Liver (tissue), 9 donors: Measurements from ENCODE around the gene SAMD4B. TPM values are rescaled to one million over a fixed set of nuclear protein-coding genes. Genes with fewer than 3 reads are reported as not detected.

Experiments
- DNase-seq: peaks from one replicate; pipeline ENCODE4 v3.0.0-alpha.2; 2017; ENCODE audit warnings: low spot score
- H3K27ac ChIP-seq, 2 donors: one replicate each; pipeline ENCODE4 v1.7.0; 2013; ENCODE audit warnings: inconsistent platforms in 2 of 2, low read length in 2 of 2, control low read depth in 1 of 2, low read depth in 1 of 2, mild to moderate bottlenecking in 1 of 2
- H3K27me3 ChIP-seq, 4 donors: one replicate each; pipeline versions ENCODE4 v1.6.1 to v1.7.0; 2013; ENCODE audit warnings: low read length in 3 of 4, inconsistent platforms in 1 of 4, mild to moderate bottlenecking in 1 of 4, moderate library complexity in 1 of 4; ENCODE audit not compliant: control insufficient read depth in 4 of 4, insufficient read depth in 4 of 4
- H3K36me3 ChIP-seq, 4 donors: one replicate each; pipeline versions ENCODE4 v1.6.1 to v1.7.0; 2013; ENCODE audit warnings: low read length in 3 of 4, mild to moderate bottlenecking in 3 of 4, low read depth in 1 of 4, moderate library complexity in 1 of 4; ENCODE audit not compliant: control insufficient read depth in 4 of 4, insufficient read depth in 3 of 4
- H3K4me1 ChIP-seq, 4 donors: one replicate each; pipeline versions ENCODE4 v1.6.1 to v1.7.0; 2013; ENCODE audit warnings: low read length in 3 of 4, mild to moderate bottlenecking in 3 of 4, moderate library complexity in 1 of 4; ENCODE audit not compliant: control insufficient read depth in 4 of 4, insufficient read depth in 4 of 4
- H3K4me3 ChIP-seq, 3 donors: one replicate each; pipeline versions ENCODE4 v1.6.1 to v1.7.0; 2013; ENCODE audit warnings: low read length in 3 of 3, control low read depth in 1 of 3, low read depth in 1 of 3, mild to moderate bottlenecking in 1 of 3
- H3K9ac ChIP-seq, 2 donors: one replicate each; pipeline ENCODE4 v1.7.0; 2013; ENCODE audit warnings: low read length in 2 of 2, mild to moderate bottlenecking in 2 of 2, moderate library complexity in 2 of 2, control low read depth in 1 of 2, low read depth in 1 of 2
- H3K9me3 ChIP-seq, 4 donors: one replicate each; pipeline versions ENCODE4 v1.6.1 to v1.7.0; 2013; ENCODE audit warnings: low read length in 3 of 4; ENCODE audit not compliant: control insufficient read depth in 4 of 4
- EGR1 ChIP-seq, 2 donors: IDR thresholded peaks; 2 replicates each; pipeline ENCODE4 v1.6.1; 2016 to 2018; ENCODE audit warnings: antibody characterized with exemption in 2 of 2, low read depth in 2 of 2
- FOXA1 ChIP-seq: IDR thresholded peaks from 2 replicates; pipeline ENCODE4 v1.6.1; 2016; ENCODE audit warnings: antibody characterized with exemption
- FOXA2 ChIP-seq: IDR thresholded peaks from 2 replicates; pipeline ENCODE4 v1.6.1; 2016; ENCODE audit warnings: antibody characterized with exemption
- GABPA ChIP-seq, 2 donors: IDR thresholded peaks in 1 of 2; conservative IDR thresholded peaks in 1 of 2; 2 replicates each; pipeline ENCODE4 v1.6.1; 2016; ENCODE audit warnings: antibody characterized with exemption in 2 of 2, mild to moderate bottlenecking in 1 of 2, moderate library complexity in 1 of 2
- HNF4A ChIP-seq, 2 donors: conservative IDR thresholded peaks; 2 replicates each; pipeline ENCODE4 v1.6.1; 2016; ENCODE audit warnings: antibody characterized with exemption in 2 of 2, mild to moderate bottlenecking in 2 of 2
- HNF4G ChIP-seq: IDR thresholded peaks from 2 replicates; pipeline ENCODE4 v1.6.1; 2016; ENCODE audit warnings: antibody characterized with exemption
- JUND ChIP-seq, 2 donors: IDR thresholded peaks; 2 replicates each; pipeline ENCODE4 v1.6.1; 2016; ENCODE audit warnings: antibody characterized with exemption in 2 of 2
- NR2F2 ChIP-seq: IDR thresholded peaks from 2 replicates; pipeline ENCODE4 v1.6.1; 2016; ENCODE audit warnings: antibody characterized with exemption
- RAD21 ChIP-seq, 2 donors: IDR thresholded peaks; 2 replicates each; pipeline ENCODE4 v1.6.1; 2016; ENCODE audit warnings: antibody characterized with exemption in 2 of 2, mild to moderate bottlenecking in 2 of 2
- RXRA ChIP-seq, 2 donors: IDR thresholded peaks; 2 replicates each; pipeline ENCODE4 v1.6.1; 2017 to 2018; ENCODE audit warnings: antibody characterized with exemption in 2 of 2, mild to moderate bottlenecking in 1 of 2
- SP1 ChIP-seq: IDR thresholded peaks from 2 replicates; pipeline ENCODE4 v1.6.1; 2018; ENCODE audit warnings: antibody characterized with exemption, mild to moderate bottlenecking
- TAF1 ChIP-seq: conservative IDR thresholded peaks from 2 replicates; pipeline ENCODE4 v1.6.1; 2016; ENCODE audit warnings: antibody characterized with exemption, mild to moderate bottlenecking
- YY1 ChIP-seq: IDR thresholded peaks from 2 replicates; pipeline ENCODE4 v1.6.1; 2016; ENCODE audit warnings: antibody characterized with exemption, mild to moderate bottlenecking
- WGBS: extraction: QIAGEN DNeasy Blood & Tissue Kit; methylation state at CpG from one replicate; pipeline ENCODE4 v1.1.7; 2013; 5-methylcytosine and 5-hydroxymethylcytosine counted together
- polyA plus RNA-seq, 2 donors: library from polyadenylated mRNA; stranded (reverse) in 1 of 2; unstranded in 1 of 2; fragments of 200-250 nt in 1 of 2; fragments of >200 nt in 1 of 2; fragmentation: Nextera tagmentation in 1 of 2; extraction: Ambion mirVana in 1 of 2; gene quantifications; one replicate each; pipeline versions ENCODE4 v1.2.1 to v1.2.3, GENCODE V29; 2013 to 2015
- total RNA-seq, 2 donors: library from RNA; depleted of rRNA; stranded (reverse); fragments of >200 nt; gene quantifications; one replicate each; pipeline ENCODE4 v1.2.3, GENCODE V29; 2014
- TF ChIP-seq, protein P1 (sequence below): IDR thresholded peaks from 2 replicates; pipeline ENCODE4 v1.6.1; 2016; ENCODE audit warnings: antibody characterized with exemption
- TF ChIP-seq, protein P2 (sequence below): IDR thresholded peaks from 2 replicates; pipeline ENCODE4 v1.6.1; 2016; ENCODE audit warnings: antibody characterized with exemption
- TF ChIP-seq, protein P3 (sequence below): IDR thresholded peaks from 2 replicates; pipeline ENCODE4 v1.6.1; 2016; ENCODE audit warnings: antibody characterized with exemption, mild to moderate bottlenecking
- TF ChIP-seq, protein P4 (sequence below): fragments of 150-350 bp; IDR thresholded peaks from 2 replicates; pipeline ENCODE4 v1.5.1; 2017; ENCODE audit warnings: improper control_type of control experiment, low read depth, low read length; ENCODE audit not compliant: missing input control
- TF ChIP-seq, protein P5 (sequence below): IDR thresholded peaks from 2 replicates; pipeline ENCODE4 v1.6.1; 2016; ENCODE audit warnings: antibody characterized with exemption
- donor health status: healthy.
- donor health status: healthy.
- donor health status: healthy.
- donor health status: healthy.
- donor health status: healthy.

The SAMD4B gene
- total and polyA plus RNA-seq, 4 donors = 17.3 to 39.4 (median 30.5) TPM

DNA sequence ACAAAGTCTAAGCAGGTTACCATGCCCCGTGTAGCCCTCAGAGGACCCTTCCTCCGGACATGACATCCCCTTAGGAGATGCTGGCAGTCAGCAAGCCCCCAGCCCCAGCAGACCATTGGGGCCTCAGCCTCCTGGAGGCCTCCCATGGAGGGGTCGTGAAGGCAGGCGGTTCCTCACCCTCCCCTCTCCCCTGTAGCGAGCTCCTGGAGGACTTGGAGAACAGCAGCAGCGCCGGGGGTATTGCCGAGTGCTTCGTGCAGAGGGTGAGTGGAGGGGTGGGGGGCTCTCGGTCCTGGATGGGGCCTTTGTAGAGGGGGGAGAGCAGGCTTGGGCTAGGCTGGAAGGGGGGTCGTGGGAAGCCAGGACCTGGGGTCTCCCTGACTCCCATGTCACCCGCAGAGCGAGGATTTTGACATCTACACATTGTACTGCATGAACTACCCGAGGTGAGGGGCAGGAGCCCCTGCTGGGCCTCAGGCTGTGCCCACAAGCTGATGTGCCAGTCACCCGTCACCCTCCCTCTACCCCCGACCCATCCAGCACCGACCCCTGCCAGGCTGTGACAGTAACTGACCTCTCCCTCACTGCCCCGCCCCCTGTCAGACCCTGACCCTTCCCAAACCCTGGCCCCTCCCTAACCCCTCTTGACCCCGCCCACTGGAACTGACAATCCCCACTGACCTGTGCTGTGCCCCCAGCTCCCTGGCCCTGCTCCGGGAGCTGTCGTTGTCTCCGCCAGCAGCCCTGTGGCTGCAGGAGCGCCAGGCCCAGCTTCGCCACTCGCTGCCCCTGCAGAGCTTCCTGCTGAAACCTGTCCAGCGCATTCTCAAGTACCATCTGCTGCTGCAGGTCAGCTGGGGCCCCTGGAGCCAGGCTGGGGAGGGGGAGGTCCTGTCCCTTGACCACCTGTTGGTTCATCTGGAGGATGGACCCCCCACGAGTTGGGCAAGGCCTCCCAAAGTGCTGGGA lies 74.2 kb downstream of the SAMD4B start:
- Histone ChIP-seq H3K27me3 (no peaks in the 10 kb centered on the region), H3K9ac (no peak overlapping the region), H3K9me3 (no peaks in the 10 kb centered on the region), H3K4me3 (no peak overlapping the region), H3K36me3 (peaks cover 0 to 2% (median 0%) of the 10 kb centered on the region in 4 donors), H3K4me1 (peaks cover 2 to 18% (median 5%) of the 10 kb centered on the region in 4 donors), H3K27ac (no peak overlapping the region)
- DNase-seq = no peak
- WGBS = 87% methylated on average over 27 of the region's 27 CpGs
- TF ChIP-seq FOXA1 (no peak), RXRA (IDR thresholded peaks at IDR 0.05) (no peak), SP1 (no peak)
- TF ChIP-seq, protein P1, sequence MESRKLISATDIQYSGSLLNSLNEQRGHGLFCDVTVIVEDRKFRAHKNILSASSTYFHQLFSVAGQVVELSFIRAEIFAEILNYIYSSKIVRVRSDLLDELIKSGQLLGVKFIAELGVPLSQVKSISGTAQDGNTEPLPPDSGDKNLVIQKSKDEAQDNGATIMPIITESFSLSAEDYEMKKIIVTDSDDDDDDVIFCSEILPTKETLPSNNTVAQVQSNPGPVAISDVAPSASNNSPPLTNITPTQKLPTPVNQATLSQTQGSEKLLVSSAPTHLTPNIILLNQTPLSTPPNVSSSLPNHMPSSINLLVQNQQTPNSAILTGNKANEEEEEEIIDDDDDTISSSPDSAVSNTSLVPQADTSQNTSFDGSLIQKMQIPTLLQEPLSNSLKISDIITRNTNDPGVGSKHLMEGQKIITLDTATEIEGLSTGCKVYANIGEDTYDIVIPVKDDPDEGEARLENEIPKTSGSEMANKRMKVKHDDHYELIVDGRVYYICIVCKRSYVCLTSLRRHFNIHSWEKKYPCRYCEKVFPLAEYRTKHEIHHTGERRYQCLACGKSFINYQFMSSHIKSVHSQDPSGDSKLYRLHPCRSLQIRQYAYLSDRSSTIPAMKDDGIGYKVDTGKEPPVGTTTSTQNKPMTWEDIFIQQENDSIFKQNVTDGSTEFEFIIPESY = no peak

DNA sequence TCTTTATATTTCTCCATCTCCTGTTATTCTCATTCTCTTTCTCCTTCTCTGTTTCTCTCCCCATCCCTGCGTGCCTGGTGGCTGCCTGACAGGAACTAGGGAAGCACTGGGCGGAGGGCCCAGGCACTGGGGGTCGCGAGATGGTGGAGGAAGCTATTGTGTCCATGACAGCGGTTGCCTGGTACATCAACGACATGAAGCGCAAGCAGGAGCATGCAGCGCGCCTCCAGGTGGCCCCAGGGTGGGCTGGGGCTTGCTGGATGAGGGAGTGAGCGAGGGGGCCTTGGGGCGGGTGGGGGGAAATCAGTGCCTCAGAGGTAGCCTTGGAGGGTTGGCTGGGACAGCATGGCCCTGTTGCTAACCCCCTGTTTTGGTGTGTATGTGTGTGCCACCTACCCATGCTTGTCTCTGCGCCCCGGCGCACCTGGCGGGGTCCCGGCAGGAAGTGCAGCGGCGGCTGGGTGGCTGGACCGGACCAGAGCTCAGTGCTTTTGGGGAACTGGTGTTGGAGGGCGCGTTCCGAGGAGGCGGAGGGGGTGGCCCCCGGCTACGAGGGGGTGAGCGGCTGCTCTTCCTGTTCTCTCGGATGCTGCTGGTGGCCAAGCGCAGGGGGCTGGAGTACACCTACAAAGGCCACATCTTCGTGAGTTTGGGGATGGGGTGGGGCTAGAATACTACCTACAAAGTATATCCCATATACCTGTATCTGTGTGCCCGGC lies 75.4 kb downstream of the SAMD4B start:
- H3K36me3 ChIP-seq = peaks cover 0 to 2% (median 0%) of the 10 kb centered on the region in 4 donors
- no peaks in the 10 kb centered on the region for H3K9me3 ChIP-seq
- TF ChIP-seq EGR1 (IDR thresholded peaks at IDR 0.05; ENCODE audit: low read depth in 2 of 2) (no peak), FOXA1 (no peak), TAF1 (no peak), JUND (IDR thresholded peaks at IDR 0.05) (no peak), FOXA2 (no peak), RXRA (IDR thresholded peaks at IDR 0.05) (no peak), HNF4A (conservative IDR thresholded peaks at IDR 0.05) (no peak), HNF4G (no peak), YY1 (no peak), RAD21 (IDR thresholded peaks at IDR 0.05) (no peak), SP1 (no peak), NR2F2 (no peak), GABPA (IDR thresholded peaks at IDR 0.05 in 1 of 2, conservative IDR thresholded peaks at IDR 0.05 in 1 of 2) (no peak)
- TF ChIP-seq, protein P2, sequence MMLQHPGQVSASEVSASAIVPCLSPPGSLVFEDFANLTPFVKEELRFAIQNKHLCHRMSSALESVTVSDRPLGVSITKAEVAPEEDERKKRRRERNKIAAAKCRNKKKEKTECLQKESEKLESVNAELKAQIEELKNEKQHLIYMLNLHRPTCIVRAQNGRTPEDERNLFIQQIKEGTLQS = no peak
- TF ChIP-seq, protein P1 = no peak
- TF ChIP-seq, protein P3, sequence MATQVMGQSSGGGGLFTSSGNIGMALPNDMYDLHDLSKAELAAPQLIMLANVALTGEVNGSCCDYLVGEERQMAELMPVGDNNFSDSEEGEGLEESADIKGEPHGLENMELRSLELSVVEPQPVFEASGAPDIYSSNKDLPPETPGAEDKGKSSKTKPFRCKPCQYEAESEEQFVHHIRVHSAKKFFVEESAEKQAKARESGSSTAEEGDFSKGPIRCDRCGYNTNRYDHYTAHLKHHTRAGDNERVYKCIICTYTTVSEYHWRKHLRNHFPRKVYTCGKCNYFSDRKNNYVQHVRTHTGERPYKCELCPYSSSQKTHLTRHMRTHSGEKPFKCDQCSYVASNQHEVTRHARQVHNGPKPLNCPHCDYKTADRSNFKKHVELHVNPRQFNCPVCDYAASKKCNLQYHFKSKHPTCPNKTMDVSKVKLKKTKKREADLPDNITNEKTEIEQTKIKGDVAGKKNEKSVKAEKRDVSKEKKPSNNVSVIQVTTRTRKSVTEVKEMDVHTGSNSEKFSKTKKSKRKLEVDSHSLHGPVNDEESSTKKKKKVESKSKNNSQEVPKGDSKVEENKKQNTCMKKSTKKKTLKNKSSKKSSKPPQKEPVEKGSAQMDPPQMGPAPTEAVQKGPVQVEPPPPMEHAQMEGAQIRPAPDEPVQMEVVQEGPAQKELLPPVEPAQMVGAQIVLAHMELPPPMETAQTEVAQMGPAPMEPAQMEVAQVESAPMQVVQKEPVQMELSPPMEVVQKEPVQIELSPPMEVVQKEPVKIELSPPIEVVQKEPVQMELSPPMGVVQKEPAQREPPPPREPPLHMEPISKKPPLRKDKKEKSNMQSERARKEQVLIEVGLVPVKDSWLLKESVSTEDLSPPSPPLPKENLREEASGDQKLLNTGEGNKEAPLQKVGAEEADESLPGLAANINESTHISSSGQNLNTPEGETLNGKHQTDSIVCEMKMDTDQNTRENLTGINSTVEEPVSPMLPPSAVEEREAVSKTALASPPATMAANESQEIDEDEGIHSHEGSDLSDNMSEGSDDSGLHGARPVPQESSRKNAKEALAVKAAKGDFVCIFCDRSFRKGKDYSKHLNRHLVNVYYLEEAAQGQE = no peak
- TF ChIP-seq, protein P4, sequence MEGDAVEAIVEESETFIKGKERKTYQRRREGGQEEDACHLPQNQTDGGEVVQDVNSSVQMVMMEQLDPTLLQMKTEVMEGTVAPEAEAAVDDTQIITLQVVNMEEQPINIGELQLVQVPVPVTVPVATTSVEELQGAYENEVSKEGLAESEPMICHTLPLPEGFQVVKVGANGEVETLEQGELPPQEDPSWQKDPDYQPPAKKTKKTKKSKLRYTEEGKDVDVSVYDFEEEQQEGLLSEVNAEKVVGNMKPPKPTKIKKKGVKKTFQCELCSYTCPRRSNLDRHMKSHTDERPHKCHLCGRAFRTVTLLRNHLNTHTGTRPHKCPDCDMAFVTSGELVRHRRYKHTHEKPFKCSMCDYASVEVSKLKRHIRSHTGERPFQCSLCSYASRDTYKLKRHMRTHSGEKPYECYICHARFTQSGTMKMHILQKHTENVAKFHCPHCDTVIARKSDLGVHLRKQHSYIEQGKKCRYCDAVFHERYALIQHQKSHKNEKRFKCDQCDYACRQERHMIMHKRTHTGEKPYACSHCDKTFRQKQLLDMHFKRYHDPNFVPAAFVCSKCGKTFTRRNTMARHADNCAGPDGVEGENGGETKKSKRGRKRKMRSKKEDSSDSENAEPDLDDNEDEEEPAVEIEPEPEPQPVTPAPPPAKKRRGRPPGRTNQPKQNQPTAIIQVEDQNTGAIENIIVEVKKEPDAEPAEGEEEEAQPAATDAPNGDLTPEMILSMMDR = no peak
- TF ChIP-seq, protein P5, sequence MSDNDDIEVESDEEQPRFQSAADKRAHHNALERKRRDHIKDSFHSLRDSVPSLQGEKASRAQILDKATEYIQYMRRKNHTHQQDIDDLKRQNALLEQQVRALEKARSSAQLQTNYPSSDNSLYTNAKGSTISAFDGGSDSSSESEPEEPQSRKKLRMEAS = no peak
- WGBS = 93% methylated on average over 30 of the region's 30 CpGs
- no peak for DNase-seq
- H3K27me3 ChIP-seq = no peaks in the 10 kb centered on the region
- H3K4me1 ChIP-seq = peaks cover 0 to 11% (median 3%) of the 10 kb centered on the region in 4 donors
- H3K4me3 ChIP-seq = no peak overlapping the region
- H3K9ac ChIP-seq = no peak overlapping the region
- H3K27ac ChIP-seq = no peak overlapping the region
